HG03060 (cell line): ENCODE data around the gene IRF1.

ENCODE experiments used
- ATAC-seq: cut with Tn5 transposase; IDR thresholded peaks from one replicate; pipeline ENCODE4 v1.9.1; 2021; ENCODE audit warnings: low read depth, moderate number of reproducible peaks; ENCODE audit not compliant: unreplicated experiment

IRF1 gene

GRCh38 chr5:132475987-132476875 is 14.3 kb downstream of the IRF1 start:
- ATAC-seq, result no peak

- no peak for ATAC-seq
Measured at GRCh38 chr5:132475497-132475882, 15.1 kb downstream of the IRF1 start.

GRCh38 chr5:132474881-132475496 is 15.6 kb downstream of the IRF1 start:
- ATAC-seq, result no peak

DNA sequence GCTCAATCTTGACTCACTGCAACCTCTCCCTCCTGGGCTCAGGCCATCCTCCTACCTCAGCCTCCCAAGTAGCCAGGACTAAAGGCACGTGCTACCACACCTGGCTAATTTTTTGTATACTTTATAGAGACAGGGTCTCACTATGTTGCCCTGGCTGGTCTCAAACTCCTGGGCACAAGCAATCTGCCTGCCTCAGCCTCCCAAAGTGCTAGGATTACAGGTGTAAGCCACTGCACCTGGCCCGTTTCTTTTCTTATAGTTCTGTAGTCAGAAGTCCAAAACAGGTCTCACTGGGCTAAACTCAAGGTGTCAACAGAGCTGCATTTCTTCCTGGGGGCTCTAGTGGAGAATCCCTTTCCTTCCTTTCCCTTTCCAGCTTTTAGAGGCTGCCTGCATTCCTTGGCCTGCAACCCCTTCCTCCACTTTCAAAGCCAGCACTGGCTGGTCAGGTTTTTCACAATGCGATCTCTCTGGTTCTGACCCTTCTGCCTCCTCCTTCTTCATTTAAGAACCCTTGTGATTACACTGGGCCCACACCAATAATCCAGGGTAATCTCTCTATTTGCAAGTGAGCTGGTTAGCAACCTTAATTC is 16.3 kb downstream of the IRF1 start:
- no peak for ATAC-seq

DNA sequence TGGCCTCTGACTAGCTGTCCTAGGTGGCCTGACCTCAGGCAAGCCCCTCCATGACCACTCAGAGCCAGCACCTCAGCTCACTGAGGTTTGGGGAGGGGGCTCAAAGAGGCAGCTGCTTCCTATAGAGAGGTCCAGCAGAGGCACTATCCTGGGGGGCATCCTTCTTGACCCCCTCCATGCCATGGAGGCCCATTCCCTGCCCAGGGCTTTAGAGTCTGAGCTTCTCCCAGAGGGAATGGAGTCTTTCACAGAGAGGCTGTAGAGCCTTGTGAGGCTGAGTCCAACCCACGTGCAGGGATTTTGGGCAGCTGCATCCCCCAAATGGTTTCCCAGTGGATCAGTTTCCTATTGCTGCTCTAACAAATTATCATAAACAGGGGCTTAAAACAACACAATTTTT is 16.9 kb downstream of the IRF1 start:
- no peak for ATAC-seq

DNA sequence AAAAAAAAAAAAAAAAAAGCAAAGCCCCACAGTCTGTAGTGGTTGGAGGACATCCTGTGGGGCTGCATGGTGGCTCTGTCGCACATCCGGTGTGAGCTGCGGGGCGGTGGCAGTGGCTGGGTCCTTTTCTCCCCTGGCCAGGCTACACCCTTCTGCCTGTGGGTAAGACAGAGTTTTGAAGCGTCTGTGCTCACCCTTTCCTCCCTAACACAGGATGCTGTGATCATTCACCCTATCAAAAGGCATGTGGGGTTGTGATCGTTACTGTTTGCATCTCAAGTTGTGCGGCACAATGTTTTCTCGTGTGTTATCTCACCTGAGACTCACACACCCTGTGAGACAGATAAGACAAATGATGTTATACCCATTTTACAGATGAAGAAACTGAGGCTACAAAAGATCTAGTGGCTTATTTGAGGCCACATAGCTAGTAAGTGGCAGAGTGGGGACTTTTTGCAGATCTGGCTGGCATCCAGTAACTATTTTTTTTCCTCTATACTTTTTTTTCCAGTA is 17.5 kb downstream of the IRF1 start:
- ATAC-seq, result peak; percentile 43

DNA sequence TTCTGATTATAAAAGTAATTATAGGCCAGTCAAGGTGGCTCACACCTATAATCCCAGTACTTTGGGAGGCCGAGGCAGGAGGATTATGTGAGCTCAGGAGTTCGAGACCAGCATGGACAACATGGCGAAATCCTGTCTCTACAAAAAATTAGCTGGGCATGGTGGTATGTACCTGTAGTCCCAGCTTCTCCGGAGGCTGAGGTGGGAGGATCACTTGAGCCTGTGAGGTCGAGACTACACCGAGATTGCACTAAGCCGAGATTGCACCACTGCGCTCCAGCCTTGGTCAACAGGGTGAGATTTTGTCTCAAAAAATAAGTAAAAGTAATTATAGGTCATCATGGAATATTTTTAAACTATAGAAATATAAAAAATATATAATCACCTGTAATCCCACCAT is 18.1 kb downstream of the IRF1 start:
- no peak for ATAC-seq

- ATAC-seq, result no peak
Measured at GRCh38 chr5:132471944-132472343, 18.6 kb downstream of the IRF1 start.

- ATAC-seq, result no peak
Measured at GRCh38 chr5:132471151-132471907, 19.2 kb downstream of the IRF1 start.

- ATAC-seq, result no peak
Measured at GRCh38 chr5:132470596-132470995, 20.0 kb downstream of the IRF1 start.

DNA sequence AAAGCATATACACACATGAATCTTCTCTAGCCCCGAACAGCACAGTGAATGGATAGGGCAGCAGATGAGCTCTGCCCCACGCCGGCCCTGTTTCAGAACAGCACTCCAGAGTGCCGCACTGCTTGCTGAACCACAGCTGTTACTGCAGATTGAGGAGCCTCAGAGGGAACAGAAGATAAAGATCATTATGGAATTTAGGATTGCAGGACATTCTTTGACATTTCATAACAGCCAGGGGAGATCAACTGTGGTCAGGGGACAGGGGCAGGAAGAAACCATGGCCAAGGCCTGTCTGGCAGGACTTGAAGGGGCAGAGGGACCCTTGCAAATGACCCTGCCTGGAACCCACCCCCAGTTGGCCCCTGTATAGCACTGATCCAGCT is 20.6 kb downstream of the IRF1 start:
- ATAC-seq, result no peak

GRCh38 chr5:132469380-132470009 is 21.1 kb downstream of the IRF1 start:
- ATAC-seq, result no peak

DNA sequence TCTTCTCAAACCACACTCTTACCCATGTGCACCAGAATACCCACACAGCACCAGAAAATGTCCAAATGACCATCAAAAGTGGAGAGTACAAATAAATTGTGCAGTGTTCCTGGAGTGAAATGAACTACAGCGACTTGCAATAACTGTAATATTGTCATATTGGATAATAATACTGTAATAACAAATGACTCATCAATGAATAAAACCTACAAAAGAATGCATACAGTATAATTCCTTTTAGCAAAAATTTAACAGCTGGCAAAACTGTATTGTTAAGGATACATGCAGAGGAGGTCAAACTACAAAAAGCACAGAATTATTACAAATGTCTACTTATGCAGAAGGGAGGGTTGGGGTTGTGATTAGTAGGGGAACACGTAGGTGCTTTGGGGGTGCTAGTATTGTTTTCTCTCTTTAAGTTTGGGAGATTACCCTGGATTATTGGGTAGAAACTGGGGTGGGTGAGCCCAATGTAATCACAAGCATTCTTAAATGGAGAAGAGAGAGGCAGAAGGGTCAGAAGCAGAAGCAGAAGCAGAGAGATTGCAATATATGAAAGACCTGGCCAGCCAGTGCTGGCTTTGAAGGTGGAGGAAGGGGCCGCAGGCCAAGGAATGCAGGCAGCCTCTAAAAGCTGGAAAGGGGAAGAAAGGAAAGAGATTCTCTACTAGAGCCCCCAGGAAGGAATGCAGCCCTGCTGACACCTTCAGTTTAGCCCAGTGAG is 21.8 kb downstream of the IRF1 start:
- ATAC-seq, result no peak

DNA sequence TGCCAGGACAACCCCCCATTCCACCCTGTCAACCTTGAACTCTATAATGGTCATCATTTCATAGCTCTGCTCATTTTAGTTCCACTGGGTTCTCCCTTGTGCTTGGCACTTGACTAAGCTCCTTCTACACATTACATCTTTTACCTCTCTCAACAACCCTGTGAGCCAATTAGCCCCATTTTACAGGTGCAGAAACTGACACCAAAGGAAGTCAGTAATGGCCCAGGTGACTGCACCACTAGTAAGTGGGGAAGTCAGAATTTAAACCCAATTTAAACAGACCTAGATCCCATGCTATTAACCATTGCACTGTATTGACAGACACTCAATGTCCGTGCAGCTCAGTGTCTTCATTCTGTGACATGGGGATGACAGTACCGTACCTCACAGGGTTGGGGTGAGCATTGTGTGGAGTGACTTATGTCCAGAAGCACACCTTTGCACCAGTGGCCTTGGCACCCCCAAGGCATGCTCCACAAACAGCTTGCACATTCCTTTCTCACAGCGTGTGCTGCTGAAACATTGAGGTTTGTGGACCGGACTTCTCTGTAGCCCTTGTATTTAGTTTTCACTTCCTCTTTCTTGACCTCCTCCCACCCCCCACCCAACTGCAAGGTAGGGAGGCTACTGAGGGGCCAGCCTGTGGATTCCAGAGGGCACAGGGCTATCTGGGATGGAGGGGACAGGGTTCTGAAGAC is 23.1 kb downstream of the IRF1 start:
- no peak for ATAC-seq

- peak; percentile 54 for ATAC-seq
Measured at GRCh38 chr5:132466433-132467286, 23.9 kb downstream of the IRF1 start.

DNA sequence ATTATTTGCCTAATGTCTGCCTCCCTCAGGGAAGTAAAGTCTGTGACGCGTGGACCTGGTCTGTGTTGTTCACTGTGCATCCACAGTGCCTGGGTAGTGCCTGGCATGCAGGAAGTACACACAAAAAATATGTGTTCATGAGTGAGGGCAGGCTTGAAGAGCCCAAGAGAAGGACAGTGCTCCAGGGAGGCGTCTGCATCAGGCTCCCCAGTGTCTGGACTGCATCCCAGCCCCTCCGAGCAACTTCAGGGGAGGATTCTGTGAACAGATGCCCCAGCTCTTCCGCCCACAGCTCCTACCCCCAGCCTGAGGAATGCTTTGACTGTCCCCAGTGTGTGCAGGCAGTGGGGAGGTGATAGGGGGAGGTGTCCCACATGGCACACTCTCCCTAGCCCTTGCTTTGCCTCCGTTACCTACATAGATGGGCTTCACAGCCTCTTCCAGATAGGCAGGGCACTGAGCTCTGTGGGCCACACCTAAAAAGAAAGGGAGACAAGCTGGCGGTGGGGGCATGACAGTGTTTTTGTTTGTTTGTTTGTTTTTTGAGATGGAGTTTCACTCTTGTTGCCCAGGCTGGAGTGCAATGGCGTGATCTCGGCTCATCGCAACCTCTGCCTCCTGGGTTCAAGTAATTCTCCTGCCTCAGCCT is 25.4 kb downstream of the IRF1 start:
- ATAC-seq, result no peak

GRCh38 chr5:132464156-132464939 is 26.2 kb downstream of the IRF1 start:
- ATAC-seq, result no peak
